ENCODE data around the gene CDH22. TPM values are rescaled to one million over a fixed set of nuclear protein-coding genes. Genes with fewer than 3 reads are reported as not detected.

Gene CDH22
- total RNA-seq, 1 experiment from 2014 or later: not detected

GRCh38 chr20:46178891-46179290 is 129.4 kb downstream of the CDH22 start:
- Mint-ChIP-seq H3K27me3 (ENCODE audit: insufficient read depth, unreplicated experiment) (peaks cover 57% of the 10 kb centered on the region), H3K9me3 (ENCODE audit: unreplicated experiment) (no peaks in the 10 kb centered on the region), H3K36me3 (ENCODE audit: insufficient read depth, unreplicated experiment) (no peaks in the 10 kb centered on the region), H3K4me3 (ENCODE audit: unreplicated experiment) (no peak overlapping the region), H3K27ac (ENCODE audit: low read depth, unreplicated experiment) (no peak overlapping the region), H3K4me1 (ENCODE audit: insufficient read depth, unreplicated experiment) (no peaks in the 10 kb centered on the region)
- BruUV-seq (replicated peaks): no TSS peak
- POLR2A ChIA-PET: no interaction called here
- DNase-seq (ENCODE audit: unreplicated experiment): no peak
- CTCF ChIA-PET: interaction anchor here (0.7 kb wide), 1 partner anchor 169 kb away, joined by 3 read pairs; no protein-coding TSS in a partner anchor
- intact Hi-C loops (cut with micrococcal nuclease): no loop called here
- no peak for TF ChIP-seq CTCF (IDR thresholded peaks at IDR 0.05; ENCODE audit: unreplicated experiment)

GRCh38 chr20:46177768-46178167 is 130.5 kb downstream of the CDH22 start:
- intact Hi-C loops (cut with micrococcal nuclease): no loop called here
- POLR2A ChIA-PET: no interaction called here

GRCh38 chr20:46176739-46177378 is 131.4 kb downstream of the CDH22 start:
- no peak for TF ChIP-seq CTCF (IDR thresholded peaks at IDR 0.05; ENCODE audit: unreplicated experiment)
- intact Hi-C loops (cut with micrococcal nuclease): no loop called here
- Mint-ChIP-seq H3K4me3 (ENCODE audit: unreplicated experiment) (no peak overlapping the region), H3K9me3 (ENCODE audit: unreplicated experiment) (no peaks in the 10 kb centered on the region), H3K27me3 (ENCODE audit: insufficient read depth, unreplicated experiment) (peaks cover 69% of the 10 kb centered on the region), H3K4me1 (ENCODE audit: insufficient read depth, unreplicated experiment) (no peaks in the 10 kb centered on the region), H3K36me3 (ENCODE audit: insufficient read depth, unreplicated experiment) (no peaks in the 10 kb centered on the region), H3K27ac (ENCODE audit: low read depth, unreplicated experiment) (no peak overlapping the region)
- ChIA-PET POLR2A (no interaction called here), CTCF (no interaction called here)
- BruUV-seq (replicated peaks): no TSS peak
- no peak for DNase-seq (ENCODE audit: unreplicated experiment)

More at GRCh38 chr20:46177768-46178167, 130.5 kb downstream of the CDH22 start:
- CTCF ChIA-PET: interaction anchor here (0.6 to 0.7 kb wide), 2 partner anchors 213 to 473 kb away, joined by 3 to 4 read pairs; no protein-coding TSS in a partner anchor
- no peak for TF ChIP-seq CTCF (IDR thresholded peaks at IDR 0.05; ENCODE audit: unreplicated experiment)
- no TSS peak for BruUV-seq (replicated peaks)
- H3K27me3 Mint-ChIP-seq (ENCODE audit: insufficient read depth, unreplicated experiment): peaks cover 67% of the 10 kb centered on the region
- H3K9me3 Mint-ChIP-seq (ENCODE audit: unreplicated experiment): no peaks in the 10 kb centered on the region
- H3K4me1 Mint-ChIP-seq (ENCODE audit: insufficient read depth, unreplicated experiment): no peaks in the 10 kb centered on the region
- no peak overlapping the region for H3K27ac Mint-ChIP-seq (ENCODE audit: low read depth, unreplicated experiment)
- no peak for DNase-seq (ENCODE audit: unreplicated experiment)
- no peak overlapping the region for H3K4me3 Mint-ChIP-seq (ENCODE audit: unreplicated experiment)
- no peaks in the 10 kb centered on the region for H3K36me3 Mint-ChIP-seq (ENCODE audit: insufficient read depth, unreplicated experiment)

- BruUV-seq (replicated peaks): no TSS peak
- POLR2A ChIA-PET: interaction anchor here (0.6 to 1.0 kb wide), 3 partner anchors 17 to 189 kb away, joined by 3 read pairs; no protein-coding TSS in a partner anchor
- Mint-ChIP-seq H3K4me3 (ENCODE audit: unreplicated experiment) (no peak overlapping the region), H3K36me3 (ENCODE audit: insufficient read depth, unreplicated experiment) (no peaks in the 10 kb centered on the region), H3K27me3 (ENCODE audit: insufficient read depth, unreplicated experiment) (peaks cover 72% of the 10 kb centered on the region), H3K4me1 (ENCODE audit: insufficient read depth, unreplicated experiment) (no peaks in the 10 kb centered on the region), H3K9me3 (ENCODE audit: unreplicated experiment) (no peaks in the 10 kb centered on the region), H3K27ac (ENCODE audit: low read depth, unreplicated experiment) (no peak overlapping the region)
- CTCF ChIA-PET: interaction anchor here (0.6 kb wide), 1 partner anchor 25 kb away, joined by 3 read pairs; no protein-coding TSS in a partner anchor
- TF ChIP-seq CTCF (IDR thresholded peaks at IDR 0.05; ENCODE audit: unreplicated experiment): no peak
- DNase-seq (ENCODE audit: unreplicated experiment): no peak
- intact Hi-C loops (cut with micrococcal nuclease): no loop called here
These were observed 133.2 kb downstream of the CDH22 start for GRCh38 chr20:46175127-46175494.
